ENCODE data around the gene IGF2BP3. TPM values are rescaled to one million over a fixed set of nuclear protein-coding genes. Genes with fewer than 3 reads are reported as not detected.
"Not testable (repeated sequence)": the region's sequence is repeated elsewhere in the genome, so short reads cannot be mapped to it uniquely, and the experiment has no call there.

IGF2BP3 gene
- total RNA-seq, 4 donors from 2014 or later = 45.8 TPM; not detected in 3

- Histone ChIP-seq H3K27ac (no peak overlapping the region), H3K36me3 (no peaks in the 10 kb centered on the region), H3K4me3 (no peak overlapping the region), H3K27me3 (no peaks in the 10 kb centered on the region), H3K4me1 (no peaks in the 10 kb centered on the region), H3K9me3 (no peaks in the 10 kb centered on the region)
- intact Hi-C loops (cut with DNase I; ENCODE audit: low total_unique reads) = no loop called here
- DNase-seq = no peak
- TF ChIP-seq CTCF (IDR thresholded peaks at IDR 0.05) = no peak
- TF ChIP-seq POLR2A (IDR thresholded peaks at IDR 0.05) = no peak
Measured at GRCh38 chr7:23315366-23315765, 154.9 kb downstream of the IGF2BP3 start.

- DNase-seq; H3K4me1 ChIP-seq; H3K9me3 ChIP-seq; H3K36me3 ChIP-seq; intact Hi-C loops (cut with DNase I; ENCODE audit: low total_unique reads); H3K4me3 ChIP-seq; H3K27me3 ChIP-seq; H3K27ac ChIP-seq: not testable (repeated sequence)
Measured at GRCh38 chr7:23312141-23312540, 158.2 kb downstream of the IGF2BP3 start.

GRCh38 chr7:23308754-23309153 is 161.5 kb downstream of the IGF2BP3 start:
- no peak overlapping the region for H3K27ac ChIP-seq
- intact Hi-C loops (cut with DNase I; ENCODE audit: low total_unique reads) = no loop called here
- H3K36me3 ChIP-seq = no peaks in the 10 kb centered on the region
- no peak for TF ChIP-seq CTCF (IDR thresholded peaks at IDR 0.05)
- TF ChIP-seq POLR2A (IDR thresholded peaks at IDR 0.05) = no peak
- H3K27me3 ChIP-seq = no peaks in the 10 kb centered on the region
- DNase-seq = no peak
- H3K9me3 ChIP-seq = no peaks in the 10 kb centered on the region
- H3K4me3 ChIP-seq = no peak overlapping the region
- H3K4me1 ChIP-seq = no peaks in the 10 kb centered on the region

- Histone ChIP-seq H3K36me3 (no peaks in the 10 kb centered on the region), H3K9me3 (no peaks in the 10 kb centered on the region), H3K4me3 (no peak overlapping the region), H3K27ac (no peak overlapping the region), H3K27me3 (no peaks in the 10 kb centered on the region), H3K4me1 (peaks cover 0 to 1% of the 10 kb centered on the region in 2 donors)
- TF ChIP-seq POLR2A (IDR thresholded peaks at IDR 0.05) (no peak), CTCF (IDR thresholded peaks at IDR 0.05) (no peak)
- no peak for DNase-seq
- intact Hi-C loops (cut with DNase I; ENCODE audit: low total_unique reads) = no loop called here
Measured at GRCh38 chr7:23306936-23307521, 163.3 kb downstream of the IGF2BP3 start.

GRCh38 chr7:23299770-23300300 is 170.5 kb downstream of the IGF2BP3 start:
- H3K4me1 ChIP-seq = peaks cover 6 to 15% of the 10 kb centered on the region in 2 donors
- H3K27ac ChIP-seq = peak overlapping the region; percentile 77 to 78
- H3K4me3 ChIP-seq = peak overlapping the region; percentile 80 to 95
- no peak for TF ChIP-seq CTCF (IDR thresholded peaks at IDR 0.05)
- TF ChIP-seq POLR2A (IDR thresholded peaks at IDR 0.05) = no peak
- DNase-seq = no peak
- no peaks in the 10 kb centered on the region for H3K9me3 ChIP-seq
- H3K27me3 ChIP-seq = no peaks in the 10 kb centered on the region
- no peaks in the 10 kb centered on the region for H3K36me3 ChIP-seq
- intact Hi-C loops (cut with DNase I; ENCODE audit: low total_unique reads) = no loop called here
